Loucy (cell line): ENCODE data around the gene IWS1.

Experiments
- EZH2phosphoT487 ChIP-seq: fragments of 200-600 bp; IDR thresholded peaks from 2 replicates; pipeline ENCODE4 v1.6.1; 2018; ENCODE audit warnings: antibody characterized with exemption, mild to moderate bottlenecking, moderate library complexity, borderline replicate concordance
- TF ChIP-seq, protein P1 (sequence below): fragments of 200-600 bp; sonication (generic); conservative IDR thresholded peaks from 2 replicates; pipeline ENCODE4 v1.5.1; 2014; ENCODE audit warnings: mild to moderate bottlenecking, antibody characterized with exemption, low read length

- TF ChIP-seq, protein P1, sequence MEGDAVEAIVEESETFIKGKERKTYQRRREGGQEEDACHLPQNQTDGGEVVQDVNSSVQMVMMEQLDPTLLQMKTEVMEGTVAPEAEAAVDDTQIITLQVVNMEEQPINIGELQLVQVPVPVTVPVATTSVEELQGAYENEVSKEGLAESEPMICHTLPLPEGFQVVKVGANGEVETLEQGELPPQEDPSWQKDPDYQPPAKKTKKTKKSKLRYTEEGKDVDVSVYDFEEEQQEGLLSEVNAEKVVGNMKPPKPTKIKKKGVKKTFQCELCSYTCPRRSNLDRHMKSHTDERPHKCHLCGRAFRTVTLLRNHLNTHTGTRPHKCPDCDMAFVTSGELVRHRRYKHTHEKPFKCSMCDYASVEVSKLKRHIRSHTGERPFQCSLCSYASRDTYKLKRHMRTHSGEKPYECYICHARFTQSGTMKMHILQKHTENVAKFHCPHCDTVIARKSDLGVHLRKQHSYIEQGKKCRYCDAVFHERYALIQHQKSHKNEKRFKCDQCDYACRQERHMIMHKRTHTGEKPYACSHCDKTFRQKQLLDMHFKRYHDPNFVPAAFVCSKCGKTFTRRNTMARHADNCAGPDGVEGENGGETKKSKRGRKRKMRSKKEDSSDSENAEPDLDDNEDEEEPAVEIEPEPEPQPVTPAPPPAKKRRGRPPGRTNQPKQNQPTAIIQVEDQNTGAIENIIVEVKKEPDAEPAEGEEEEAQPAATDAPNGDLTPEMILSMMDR = no peak
- no peak for TF ChIP-seq EZH2phosphoT487
These were observed 15.9 kb upstream of the IWS1 start for GRCh38 chr2:127542231-127542630.
